GM08714 (cell line): ENCODE data around the gene FANCD2OS.

Experiments
- H3K4me3 ChIP-seq: fragments of 200-500 bp; sonication (Bioruptor generic); 2 replicates; pipeline ENCODE4 v1.5.1; 2014; ENCODE audit warnings: mild to moderate bottlenecking, low read length, inconsistent platforms
- ZNF274 ChIP-seq: IDR thresholded peaks from 2 replicates; pipeline ENCODE4 v1.6.1; 2012; ENCODE audit warnings: mild to moderate bottlenecking, low read depth, low read length

FANCD2OS gene

GRCh38 chr3:10055097-10055496 is 53.0 kb downstream of the FANCD2OS start:
- no peak for TF ChIP-seq ZNF274
- no peak overlapping the region for H3K4me3 ChIP-seq
